CD4-positive, CD25-positive, alpha-beta regulatory T cell (primary cell): ENCODE measurements around the gene SLC22A16. TPM values are rescaled to one million over a fixed set of nuclear protein-coding genes. Genes with fewer than 3 reads are reported as not detected.
"Not testable (repeated sequence)": the region's sequence is repeated elsewhere in the genome, so short reads cannot be mapped to it uniquely, and the experiment has no call there.

Experiments
- ATAC-seq, 2 donors: fragments of 150-1000 bp; cut with Tn5 transposase; one replicate each; pipeline ENCODE4 v1.10.0; 2021; ENCODE audit warnings: low read depth in 2 of 2, moderate number of reproducible peaks in 2 of 2, moderate library complexity in 1 of 2
- DNase-seq, 3 donors: peaks; one replicate each; pipeline versions ENCODE4 v3.0.0 to v3.0.0-alpha.2; 2012 to 2022; ENCODE audit warnings: mixed read lengths in 1 of 3
- H3K27ac ChIP-seq: one replicate; pipeline ENCODE4 v1.7.0; 2013; ENCODE audit warnings: mild to moderate bottlenecking, low read length; ENCODE audit not compliant: insufficient read depth, poor library complexity, severe bottlenecking
- H3K27me3 ChIP-seq: one replicate; pipeline ENCODE4 v1.7.0; 2013; ENCODE audit warnings: low read length; ENCODE audit not compliant: control insufficient read depth, insufficient read depth
- H3K36me3 ChIP-seq: one replicate; pipeline ENCODE4 v1.7.0; 2013; ENCODE audit warnings: mild to moderate bottlenecking, low read length, moderate library complexity; ENCODE audit not compliant: control insufficient read depth, insufficient read depth
- H3K4me1 ChIP-seq: 2 replicates; pipeline ENCODE4 v1.7.0; 2013; ENCODE audit warnings: mild to moderate bottlenecking, low read length; ENCODE audit not compliant: insufficient read depth, control insufficient read depth, poor library complexity, severe bottlenecking
- H3K4me3 ChIP-seq: one replicate; pipeline ENCODE4 v1.7.0; 2013; ENCODE audit warnings: low read depth, mild to moderate bottlenecking, low read length, moderate library complexity
- H3K9me3 ChIP-seq, 2 experiments: 1 replicate in 1 of 2; 2 replicates in 1 of 2; pipeline ENCODE4 v1.7.0; 2013; ENCODE audit warnings: low read length in 2 of 2, mild to moderate bottlenecking in 1 of 2, moderate library complexity in 1 of 2; ENCODE audit not compliant: control insufficient read depth in 2 of 2
- H3K27ac Mint-ChIP-seq, 3 donors: one replicate each; pipeline ENCODE4 v1.8.0; 2020 to 2022; ENCODE audit warnings: mild to moderate bottlenecking in 3 of 3, mixed read lengths in 3 of 3, moderate library complexity in 2 of 3
- H3K27me3 Mint-ChIP-seq: one replicate; pipeline ENCODE4 v1.8.0; 2022; ENCODE audit warnings: mild to moderate bottlenecking, mixed read lengths
- H3K36me3 Mint-ChIP-seq: one replicate; pipeline ENCODE4 v1.8.0; 2020; ENCODE audit warnings: mixed read lengths
- H3K4me1 Mint-ChIP-seq, 4 donors: one replicate each; pipeline ENCODE4 v1.8.0; 2020 to 2022; ENCODE audit warnings: mixed read lengths in 4 of 4, mild to moderate bottlenecking in 1 of 4
- H3K4me3 Mint-ChIP-seq, 4 donors: one replicate each; pipeline ENCODE4 v1.8.0; 2020 to 2022; ENCODE audit warnings: mild to moderate bottlenecking in 4 of 4, mixed read lengths in 4 of 4, moderate library complexity in 3 of 4
- H3K9me3 Mint-ChIP-seq, 7 donors: one replicate each; pipeline ENCODE4 v1.8.0; 2020 to 2022; ENCODE audit warnings: mixed read lengths in 7 of 7, mild to moderate bottlenecking in 3 of 7, moderate library complexity in 2 of 7
- polyA plus RNA-seq, 4 donors: library from polyadenylated mRNA; unstranded; fragments of 300-500 nt; fragmentation: Illumina TruSeq; gene quantifications; one replicate each; pipeline ENCODE4 v1.2.3, GENCODE V29; 2021
- total RNA-seq: library from RNA; stranded (reverse); gene quantifications from one replicate; pipeline ENCODE4 v1.2.3, GENCODE V29; 2022

Gene SLC22A16
- total and polyA plus RNA-seq, 5 donors from 2014 or later = 0.54 TPM; not detected in 4

- Histone ChIP-seq H3K27me3 (peaks cover 13% of the 10 kb centered on the region), H3K4me3 (no peak overlapping the region), H3K4me1 (no peaks in the 10 kb centered on the region), H3K36me3 (no peaks in the 10 kb centered on the region), H3K9me3 (no peaks in the 10 kb centered on the region), H3K27ac (no peak overlapping the region)
- Mint-ChIP-seq H3K27ac (no peak overlapping the region), H3K4me3 (no peak overlapping the region), H3K4me1 (peaks cover 0 to 2% (median 0%) of the 10 kb centered on the region in 4 donors), H3K9me3 (peaks cover 0 to 2% (median 0%) of the 10 kb centered on the region in 7 donors), H3K27me3 (peaks cover 39% of the 10 kb centered on the region), H3K36me3 (no peaks in the 10 kb centered on the region)
- DNase-seq (no peak), ATAC-seq (no peak)
Observed at GRCh38 chr6:110490110-110490509, 13.7 kb upstream of the SLC22A16 start.

- Mint-ChIP-seq H3K27ac (no peak overlapping the region), H3K27me3 (peaks cover 31% of the 10 kb centered on the region), H3K9me3 (peaks cover 0 to 2% (median 0%) of the 10 kb centered on the region in 7 donors), H3K36me3 (no peaks in the 10 kb centered on the region), H3K4me1 (peaks cover 0 to 2% (median 0%) of the 10 kb centered on the region in 4 donors), H3K4me3 (no peak overlapping the region)
- Histone ChIP-seq H3K4me3 (no peak overlapping the region), H3K27me3 (peaks cover 16% of the 10 kb centered on the region), H3K36me3 (no peaks in the 10 kb centered on the region), H3K9me3 (no peaks in the 10 kb centered on the region), H3K4me1 (no peaks in the 10 kb centered on the region), H3K27ac (no peak overlapping the region)
- DNase-seq = no peak
- no peak for ATAC-seq
Observed at GRCh38 chr6:110488606-110489190, 12.3 kb upstream of the SLC22A16 start.

GRCh38 chr6:110487968-110488381 is 11.6 kb upstream of the SLC22A16 start:
- not testable (repeated sequence) for H3K4me3 Mint-ChIP-seq, H3K36me3 Mint-ChIP-seq, H3K27ac ChIP-seq, H3K27ac Mint-ChIP-seq, H3K4me1 Mint-ChIP-seq, H3K9me3 Mint-ChIP-seq, H3K9me3 ChIP-seq, H3K4me3 ChIP-seq, H3K36me3 ChIP-seq, ATAC-seq, DNase-seq, H3K4me1 ChIP-seq
- peaks cover 27% of the 10 kb centered on the region for H3K27me3 Mint-ChIP-seq
- H3K27me3 ChIP-seq = peaks cover 16% of the 10 kb centered on the region

GRCh38 chr6:110486756-110487155 is 10.3 kb upstream of the SLC22A16 start:
- ATAC-seq = no peak
- Mint-ChIP-seq H3K4me3 (no peak overlapping the region), H3K27ac (no peak overlapping the region), H3K36me3 (no peaks in the 10 kb centered on the region), H3K4me1 (no peaks in the 10 kb centered on the region), H3K27me3 (peaks cover 24% of the 10 kb centered on the region), H3K9me3 (peaks cover 0 to 8% (median 0%) of the 10 kb centered on the region in 7 donors)
- no peak for DNase-seq
- no peaks in the 10 kb centered on the region for H3K36me3 ChIP-seq
- H3K27ac ChIP-seq = no peak overlapping the region
- no peaks in the 10 kb centered on the region for H3K9me3 ChIP-seq
- H3K4me1 ChIP-seq = no peaks in the 10 kb centered on the region
- no peak overlapping the region for H3K4me3 ChIP-seq
- H3K27me3 ChIP-seq = peaks cover 13% of the 10 kb centered on the region

- Histone ChIP-seq H3K4me3 (no peak overlapping the region), H3K36me3 (no peaks in the 10 kb centered on the region), H3K27ac (no peak overlapping the region), H3K27me3 (peaks cover 8% of the 10 kb centered on the region), H3K4me1 (no peaks in the 10 kb centered on the region), H3K9me3 (peaks cover 0 to 3% of the 10 kb centered on the region in 2 experiments)
- DNase-seq (no peak), ATAC-seq (no peak)
- H3K27ac Mint-ChIP-seq = no peak overlapping the region
- H3K27me3 Mint-ChIP-seq = peaks cover 24% of the 10 kb centered on the region
- no peaks in the 10 kb centered on the region for H3K36me3 Mint-ChIP-seq
- peaks cover 0 to 13% (median 3%) of the 10 kb centered on the region in 7 donors for H3K9me3 Mint-ChIP-seq
- no peaks in the 10 kb centered on the region for H3K4me1 Mint-ChIP-seq
- no peak overlapping the region for H3K4me3 Mint-ChIP-seq
Observed at GRCh38 chr6:110485491-110485890, 9.1 kb upstream of the SLC22A16 start.

GRCh38 chr6:110484321-110484720 is 7.9 kb upstream of the SLC22A16 start:
- H3K27me3 Mint-ChIP-seq = peaks cover 32% of the 10 kb centered on the region
- peaks cover 0 to 3% of the 10 kb centered on the region in 2 experiments for H3K9me3 ChIP-seq
- no peak overlapping the region for H3K27ac ChIP-seq
- no peak for ATAC-seq
- no peak overlapping the region for H3K27ac Mint-ChIP-seq
- peaks cover 0 to 13% (median 3%) of the 10 kb centered on the region in 7 donors for H3K9me3 Mint-ChIP-seq
- peaks cover 6% of the 10 kb centered on the region for H3K27me3 ChIP-seq
- no peak for DNase-seq
- H3K4me1 Mint-ChIP-seq = no peaks in the 10 kb centered on the region
- no peak overlapping the region for H3K4me3 Mint-ChIP-seq
- H3K4me1 ChIP-seq = no peaks in the 10 kb centered on the region
- no peak overlapping the region for H3K4me3 ChIP-seq
- H3K36me3 Mint-ChIP-seq = no peaks in the 10 kb centered on the region
- no peaks in the 10 kb centered on the region for H3K36me3 ChIP-seq

- H3K4me3 ChIP-seq = no peak overlapping the region
- no peaks in the 10 kb centered on the region for H3K36me3 Mint-ChIP-seq
- H3K9me3 Mint-ChIP-seq = peaks cover 0 to 13% (median 3%) of the 10 kb centered on the region in 7 donors
- H3K27ac ChIP-seq = no peak overlapping the region
- H3K4me3 Mint-ChIP-seq = no peak overlapping the region
- H3K27ac Mint-ChIP-seq = no peak overlapping the region
- H3K27me3 ChIP-seq = peaks cover 11% of the 10 kb centered on the region
- DNase-seq (no peak), ATAC-seq (no peak)
- peaks cover 39% of the 10 kb centered on the region for H3K27me3 Mint-ChIP-seq
- H3K9me3 ChIP-seq = peaks cover 0 to 3% of the 10 kb centered on the region in 2 experiments
- H3K4me1 Mint-ChIP-seq = peaks cover 0 to 2% (median 0%) of the 10 kb centered on the region in 4 donors
- no peaks in the 10 kb centered on the region for H3K4me1 ChIP-seq
- H3K36me3 ChIP-seq = no peaks in the 10 kb centered on the region
Observed at GRCh38 chr6:110482774-110483400, 6.5 kb upstream of the SLC22A16 start.

GRCh38 chr6:110481081-110481480 is 4.7 kb upstream of the SLC22A16 start:
- Histone ChIP-seq H3K36me3 (no peaks in the 10 kb centered on the region), H3K4me1 (peaks cover 6% of the 10 kb centered on the region), H3K4me3 (no peak overlapping the region), H3K27ac (no peak overlapping the region), H3K27me3 (peaks cover 12% of the 10 kb centered on the region), H3K9me3 (peaks cover 0 to 3% of the 10 kb centered on the region in 2 experiments)
- no peak for ATAC-seq
- peaks cover 0 to 4% (median 0%) of the 10 kb centered on the region in 4 donors for H3K4me1 Mint-ChIP-seq
- H3K27me3 Mint-ChIP-seq = peaks cover 42% of the 10 kb centered on the region
- no peak for DNase-seq
- no peak overlapping the region for H3K27ac Mint-ChIP-seq
- H3K4me3 Mint-ChIP-seq = no peak overlapping the region
- H3K36me3 Mint-ChIP-seq = no peaks in the 10 kb centered on the region
- peaks cover 0 to 13% (median 3%) of the 10 kb centered on the region in 7 donors for H3K9me3 Mint-ChIP-seq
